Endothelial cell of umbilical vein (primary cell): ENCODE data around the gene DIMT1. TPM values are rescaled to one million over a fixed set of nuclear protein-coding genes. Genes with fewer than 3 reads are reported as not detected.

Experiments used
- BruUV-seq: library from RNA; stranded (reverse); fragments of 400-500 nt; replicated peaks from 2 replicates; lab custom pipeline; 2021; lab: Mats Ljungman, UMichigan
- CTCF ChIA-PET: fragments of 300-600, 350-600 bp; sonication (Branson Sonifier 250); formaldehyde crosslinking; loops from one replicate; lab custom pipeline; 2021; ENCODE audit warnings: antibody characterized with exemption, inconsistent platforms; lab: Charles Lee
- POLR2A ChIA-PET: fragments of 300-600, 350-600 bp; sonication (Branson Sonifier 250); formaldehyde crosslinking; loops from one replicate; lab custom pipeline; 2021; ENCODE audit warnings: antibody characterized with exemption, inconsistent platforms; lab: Charles Lee
- DNase-seq: peaks from one replicate; pipeline ENCODE4 v3.0.0-alpha.2; 2011; ENCODE audit warnings: low read depth, low spot score
- FAIRE-seq: peaks from 2 replicates; lab custom pipeline; 2011; peaks lifted over from hg19 to GRCh38; lab: Jason Lieb, UNC
- H2AFZ ChIP-seq: 2 replicates; pipeline ENCODE4 v1.6.0; 2012; ENCODE audit warnings: low read depth, low read length, control low read depth, inconsistent platforms
- H3K27ac ChIP-seq: 2 replicates; pipeline ENCODE4 v1.5.1; 2011; ENCODE audit warnings: low read depth, mild to moderate bottlenecking, control low read depth, low read length, moderate library complexity; ENCODE audit not compliant: insufficient read depth
- H3K27me3 ChIP-seq, 2 experiments: 2 replicates each; pipeline versions ENCODE4 v1.6.0 to v1.6.1; 2011; ENCODE audit warnings: low read length in 2 of 2, mixed read lengths in 1 of 2; ENCODE audit not compliant: control insufficient read depth in 2 of 2, insufficient read depth in 2 of 2
- H3K36me3 ChIP-seq, 2 experiments: 2 replicates in 1 of 2; 3 replicates in 1 of 2; pipeline ENCODE4 v1.5.1; 2011; ENCODE audit warnings: low read length in 2 of 2, mild to moderate bottlenecking in 1 of 2, moderate library complexity in 1 of 2; ENCODE audit not compliant: control insufficient read depth in 2 of 2, insufficient read depth in 2 of 2; ENCODE audit errors: extremely low read depth in 1 of 2
- H3K4me1 ChIP-seq: 3 replicates; pipeline ENCODE4 v1.5.1; 2011; ENCODE audit warnings: mild to moderate bottlenecking, low read length; ENCODE audit not compliant: control insufficient read depth, insufficient read depth; ENCODE audit errors: extremely low read depth
- H3K4me2 ChIP-seq: 2 replicates; pipeline ENCODE4 v1.6.1; 2011; ENCODE audit warnings: low read length, control low read depth, mixed read lengths; ENCODE audit not compliant: insufficient read depth
- H3K4me3 ChIP-seq, 3 experiments: fragments of 200-600 bp in 1 of 3; sonication (generic), shearing (Covaris generic) in 1 of 3; replicated peaks in 1 of 3; 2 replicates each; pipeline ENCODE4 v1.5.1; 2011 to 2016; ENCODE audit warnings: control low read depth in 3 of 3, low read length in 3 of 3, mild to moderate bottlenecking in 2 of 3, inconsistent platforms in 1 of 3, low read depth in 1 of 3, moderate library complexity in 1 of 3; ENCODE audit not compliant: insufficient read depth in 1 of 3
- H3K79me2 ChIP-seq: 2 replicates; pipeline ENCODE4 v1.6.0; 2012; ENCODE audit warnings: low read length, inconsistent platforms; ENCODE audit not compliant: control insufficient read depth, insufficient read depth
- H3K9ac ChIP-seq: replicated peaks from 2 replicates; pipeline ENCODE3; 2011; ENCODE audit warnings: low read length, control low read depth; ENCODE audit not compliant: insufficient read depth; ENCODE audit errors: extremely low read depth
- H3K9me1 ChIP-seq: replicated peaks from 3 replicates; pipeline ENCODE4 v1.6.0; 2011; ENCODE audit warnings: mild to moderate bottlenecking, low read length; ENCODE audit not compliant: control insufficient read depth, insufficient read depth; ENCODE audit errors: extremely low read depth
- H3K9me3 ChIP-seq: replicated peaks from 2 replicates; pipeline ENCODE4 v1.5.1; 2012; ENCODE audit warnings: low read length, inconsistent platforms; ENCODE audit not compliant: control insufficient read depth, insufficient read depth
- H4K20me1 ChIP-seq: replicated peaks from 2 replicates; pipeline ENCODE3; 2011; ENCODE audit warnings: mild to moderate bottlenecking, low read length; ENCODE audit not compliant: control insufficient read depth, insufficient read depth; ENCODE audit errors: extremely low read depth
- JUN ChIP-seq: IDR thresholded peaks from 2 replicates; pipeline ENCODE4 v1.6.1; 2011; ENCODE audit warnings: borderline replicate concordance, low read depth; ENCODE audit not compliant: insufficient read length, insufficient read depth
- MYC ChIP-seq: IDR thresholded peaks from one replicate; pipeline ENCODE4 v1.6.1; 2011; ENCODE audit warnings: mild to moderate bottlenecking, low read depth, low read length
- POLR2A ChIP-seq: IDR thresholded peaks from 2 replicates; pipeline ENCODE4 v1.6.1; 2012; ENCODE audit warnings: low read depth, mild to moderate bottlenecking, control low read depth, low read length
- dilution Hi-C: fragments of 300-500 bp; cut with MboI; formaldehyde crosslinking; loops from one replicate; pipeline ENCODE4 v1.15.0; 2019; ENCODE audit warnings: low sequenced_read_pairs; ENCODE audit not compliant: extremely low pct_ligation_motif_present
- intact Hi-C: fragments of 100-400 bp; cut with micrococcal nuclease; formaldehyde crosslinking; loops from one replicate; pipeline ENCODE4 v1.10.0; 2022
- polyA plus RNA-seq, 4 experiments: library from polyadenylated mRNA; depleted of rRNA in 3 of 4; stranded (reverse) in 3 of 4; unstranded in 1 of 4; fragments of >200 nt; gene quantifications; 2 replicates each; pipeline versions ENCODE4 v1.2.1 to v1.2.3, GENCODE V29; 2011 to 2012; ENCODE audit warnings: missing spikeins in 1 of 4
- total RNA-seq: library from RNA; stranded (reverse); gene quantifications from 2 replicates; pipeline ENCODE4 v1.2.3, GENCODE V29; 2021
- TF ChIP-seq, protein P1 (sequence below), 2 donors: IDR thresholded peaks; 1 replicate in 1 of 2; 2 replicates in 1 of 2; pipeline ENCODE4 v1.5.1; 2011; ENCODE audit warnings: low read length in 2 of 2, mild to moderate bottlenecking in 2 of 2, moderate library complexity in 2 of 2, control low read depth in 1 of 2, inconsistent platforms in 1 of 2, low read depth in 1 of 2; ENCODE audit not compliant: insufficient read depth in 1 of 2; ENCODE audit errors: extremely low read depth in 1 of 2

The DIMT1 gene
- total and polyA plus RNA-seq, 2 donors (not counting 3 experiments of a cell fraction or from before 2014, with no cell fraction given), result 21.9 to 34.4 TPM

DNA sequence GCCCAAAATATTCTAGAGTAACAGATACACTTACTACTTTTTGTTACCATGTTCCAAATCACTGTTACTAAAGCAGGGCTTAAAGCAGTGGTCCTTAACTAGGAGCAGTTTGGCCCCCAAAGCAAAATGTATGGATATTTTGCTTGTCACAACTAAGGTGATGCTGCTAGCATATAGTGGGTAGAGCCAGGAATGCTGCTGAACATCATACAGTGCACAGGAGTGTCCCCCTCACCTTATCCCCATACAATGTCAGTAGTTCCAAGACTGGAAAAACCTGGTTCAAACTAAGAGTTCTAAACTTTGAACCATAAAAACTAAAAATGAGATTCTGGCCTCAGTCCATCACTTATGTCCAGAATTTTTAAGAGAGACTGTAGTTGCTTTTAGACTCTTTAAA lies 28.1 kb downstream of the DIMT1 start:
- FAIRE-seq (no peak), DNase-seq (no peak)
- Histone ChIP-seq H3K4me3 (no peak overlapping the region), H4K20me1 (no peaks in the 10 kb centered on the region), H3K4me2 (no peak overlapping the region), H3K27ac (no peak overlapping the region), H3K27me3 (no peaks in the 10 kb centered on the region), H3K79me2 (no peaks in the 10 kb centered on the region), H3K9me3 (no peaks in the 10 kb centered on the region), H3K9ac (no peak overlapping the region), H3K36me3 (peaks cover 14 to 24% of the 10 kb centered on the region in 2 experiments), H3K4me1 (no peaks in the 10 kb centered on the region), H3K9me1 (no peaks in the 10 kb centered on the region), H2AFZ (no peak overlapping the region)
- TF ChIP-seq POLR2A, result no peak
- no peak for TF ChIP-seq JUN
- no peak for TF ChIP-seq MYC
- dilution Hi-C loops, result no loop called here
- POLR2A ChIA-PET, result no interaction called here
- intact Hi-C loops, result no loop called here
- CTCF ChIA-PET, result no interaction called here
- BruUV-seq, result no TSS peak

DNA sequence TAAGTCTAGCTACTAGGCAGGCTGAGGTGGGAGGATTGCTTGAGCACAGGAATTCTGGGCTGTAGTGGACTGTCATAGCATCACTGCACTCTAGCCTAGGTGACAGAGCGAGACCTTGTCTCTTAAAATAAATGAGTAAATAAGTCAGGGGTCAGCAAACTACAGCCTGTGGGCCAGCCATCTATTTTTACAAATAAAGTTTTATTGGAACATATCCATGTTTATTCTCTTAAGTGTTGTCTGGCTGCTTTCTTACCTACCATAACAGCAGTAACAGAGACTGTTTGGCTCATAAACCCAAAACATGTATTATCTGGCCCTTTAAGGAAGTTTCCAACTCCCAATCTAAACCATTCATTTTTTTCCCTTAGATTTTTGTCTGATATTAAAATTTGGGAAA lies 29.6 kb downstream of the DIMT1 start:
- intact Hi-C loops (no loop called here), dilution Hi-C loops (no loop called here)
- Histone ChIP-seq H3K36me3 (peaks cover 9 to 20% of the 10 kb centered on the region in 2 experiments), H3K9ac (no peak overlapping the region), H3K27ac (no peak overlapping the region), H2AFZ (no peak overlapping the region), H4K20me1 (no peaks in the 10 kb centered on the region), H3K9me3 (no peaks in the 10 kb centered on the region), H3K9me1 (no peaks in the 10 kb centered on the region), H3K4me2 (no peak overlapping the region), H3K79me2 (no peaks in the 10 kb centered on the region), H3K4me3 (no peak overlapping the region), H3K4me1 (no peaks in the 10 kb centered on the region), H3K27me3 (no peaks in the 10 kb centered on the region)
- no peak for FAIRE-seq
- CTCF ChIA-PET, result no interaction called here
- POLR2A ChIA-PET, result no interaction called here
- BruUV-seq, result no TSS peak
- no peak for TF ChIP-seq MYC
- TF ChIP-seq, protein P1, sequence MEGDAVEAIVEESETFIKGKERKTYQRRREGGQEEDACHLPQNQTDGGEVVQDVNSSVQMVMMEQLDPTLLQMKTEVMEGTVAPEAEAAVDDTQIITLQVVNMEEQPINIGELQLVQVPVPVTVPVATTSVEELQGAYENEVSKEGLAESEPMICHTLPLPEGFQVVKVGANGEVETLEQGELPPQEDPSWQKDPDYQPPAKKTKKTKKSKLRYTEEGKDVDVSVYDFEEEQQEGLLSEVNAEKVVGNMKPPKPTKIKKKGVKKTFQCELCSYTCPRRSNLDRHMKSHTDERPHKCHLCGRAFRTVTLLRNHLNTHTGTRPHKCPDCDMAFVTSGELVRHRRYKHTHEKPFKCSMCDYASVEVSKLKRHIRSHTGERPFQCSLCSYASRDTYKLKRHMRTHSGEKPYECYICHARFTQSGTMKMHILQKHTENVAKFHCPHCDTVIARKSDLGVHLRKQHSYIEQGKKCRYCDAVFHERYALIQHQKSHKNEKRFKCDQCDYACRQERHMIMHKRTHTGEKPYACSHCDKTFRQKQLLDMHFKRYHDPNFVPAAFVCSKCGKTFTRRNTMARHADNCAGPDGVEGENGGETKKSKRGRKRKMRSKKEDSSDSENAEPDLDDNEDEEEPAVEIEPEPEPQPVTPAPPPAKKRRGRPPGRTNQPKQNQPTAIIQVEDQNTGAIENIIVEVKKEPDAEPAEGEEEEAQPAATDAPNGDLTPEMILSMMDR (IDR thresholded peaks at IDR 0.05; ENCODE audit: extremely low read depth in 1 of 2, insufficient read depth in 1 of 2, low read depth in 1 of 2, low read length in 2 of 2), result no peak
- no peak for DNase-seq
